Hematopoietic multipotent progenitor cell (in vitro differentiated cells): ENCODE results near the gene CDH22. TPM values are rescaled to one million over a fixed set of nuclear protein-coding genes. Genes with fewer than 3 reads are reported as not detected.
A peak's percentile ranks its signal among the peaks of the same experiment; 100 is the strongest.

Experiments
- DNase-seq, 3 donors: peaks; one replicate each; pipeline ENCODE4 v3.0.0-alpha.2; 2011 to 2015; ENCODE audit warnings: low read depth in 2 of 3, low spot score in 2 of 3
- total RNA-seq: library from RNA; depleted of rRNA; stranded (reverse); fragments of >200 nt; gene quantifications from one replicate; pipeline ENCODE4 v1.2.3, GENCODE V29; 2012

Gene CDH22
- total RNA-seq, 1 donor: not detected

DNA sequence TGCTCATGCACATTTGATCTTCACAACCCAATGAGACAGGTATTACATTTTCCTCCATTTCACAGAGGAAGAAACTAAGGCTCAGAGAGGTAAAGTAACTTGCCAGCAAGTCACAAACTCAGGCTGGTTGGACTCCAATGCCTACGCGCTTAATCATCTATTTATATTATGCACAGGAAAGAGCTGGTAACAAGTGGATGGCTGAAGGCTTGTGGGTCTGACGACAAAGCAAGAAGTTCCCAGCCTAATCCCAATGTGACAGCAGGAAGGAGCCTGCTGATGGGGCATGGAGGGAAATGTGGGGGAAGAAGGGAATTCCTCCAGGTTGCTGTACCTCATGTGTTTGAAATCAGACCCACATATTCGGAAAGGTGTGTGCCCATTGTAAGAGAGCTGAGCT lies 3.9 kb downstream of the CDH22 start:
- no peak for DNase-seq

DNA sequence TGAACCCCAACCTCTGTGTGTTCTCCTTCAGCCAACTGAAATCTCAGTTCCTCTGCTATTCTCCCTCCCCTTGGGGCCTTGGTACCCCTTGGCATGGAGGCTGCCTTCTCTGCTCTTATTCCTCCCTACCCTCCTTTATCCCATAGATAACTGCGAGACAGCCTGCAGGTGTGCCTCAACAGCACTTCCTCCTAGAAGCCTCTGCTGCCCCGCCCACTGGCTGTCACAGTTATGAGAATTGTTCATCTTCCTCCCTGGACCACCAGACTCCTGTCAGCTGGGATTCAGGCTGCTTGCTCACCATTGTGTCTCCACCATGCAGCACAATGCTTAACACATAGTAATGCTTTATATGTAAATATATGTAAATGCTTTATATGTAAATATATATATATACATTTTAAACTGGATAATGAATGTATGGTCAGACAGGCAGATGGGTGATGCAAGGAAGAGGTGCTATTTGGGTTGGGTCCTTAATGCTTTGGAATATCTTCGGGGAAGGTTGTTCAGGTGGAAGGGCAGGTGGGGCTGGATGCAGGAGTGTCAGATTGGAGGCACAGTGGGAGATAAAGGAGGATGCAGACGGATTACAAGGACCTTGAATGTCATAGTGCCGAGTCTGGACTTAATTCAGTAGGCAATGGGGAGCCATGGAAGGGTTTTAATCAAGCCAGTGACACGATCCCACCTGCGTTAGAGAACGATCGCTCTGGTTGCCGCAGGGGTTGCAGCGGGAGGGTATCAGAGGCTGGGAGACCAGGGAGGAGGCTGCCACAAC lies 4.9 kb downstream of the CDH22 start:
- no peak for DNase-seq

DNA sequence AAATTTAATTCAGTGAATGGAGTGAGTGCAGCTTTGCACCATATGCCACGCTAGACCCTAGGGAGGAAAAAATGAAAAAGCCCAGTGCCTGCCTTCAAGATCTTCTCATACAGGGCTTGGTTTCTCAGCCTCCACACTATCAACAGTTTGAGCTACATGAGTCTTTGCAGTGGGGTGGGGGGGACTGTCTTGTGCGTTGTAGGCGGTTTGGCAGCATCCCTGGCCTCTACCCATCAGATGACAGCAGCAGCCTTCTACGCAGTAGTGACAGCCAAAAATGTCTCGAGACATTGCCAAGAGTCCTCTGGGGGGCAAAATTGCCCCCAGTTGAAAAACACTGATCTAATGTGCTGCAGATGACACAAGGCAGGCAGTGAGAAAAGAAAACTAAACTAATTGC lies 6.2 kb downstream of the CDH22 start:
- DNase-seq: no peak

DNA sequence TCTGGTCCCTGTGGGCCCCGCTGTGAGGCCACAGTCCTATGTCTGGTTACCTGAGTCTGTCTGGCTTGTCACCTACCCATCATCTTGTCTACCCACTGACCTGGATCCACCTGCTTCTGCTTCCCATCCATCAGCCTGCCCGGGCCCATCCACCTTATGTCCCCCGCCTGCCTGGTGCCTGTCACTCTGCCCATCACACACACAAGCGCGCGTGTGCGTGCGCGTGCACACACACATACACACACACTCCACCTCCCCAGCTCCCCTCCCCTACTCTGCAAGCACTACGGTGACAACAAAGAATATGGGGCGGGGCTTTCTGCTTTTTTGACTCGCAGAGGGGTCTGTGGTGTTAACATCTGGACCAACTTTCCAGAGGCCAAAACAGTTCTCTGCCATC lies 8.0 kb downstream of the CDH22 start:
- DNase-seq: no peak

DNA sequence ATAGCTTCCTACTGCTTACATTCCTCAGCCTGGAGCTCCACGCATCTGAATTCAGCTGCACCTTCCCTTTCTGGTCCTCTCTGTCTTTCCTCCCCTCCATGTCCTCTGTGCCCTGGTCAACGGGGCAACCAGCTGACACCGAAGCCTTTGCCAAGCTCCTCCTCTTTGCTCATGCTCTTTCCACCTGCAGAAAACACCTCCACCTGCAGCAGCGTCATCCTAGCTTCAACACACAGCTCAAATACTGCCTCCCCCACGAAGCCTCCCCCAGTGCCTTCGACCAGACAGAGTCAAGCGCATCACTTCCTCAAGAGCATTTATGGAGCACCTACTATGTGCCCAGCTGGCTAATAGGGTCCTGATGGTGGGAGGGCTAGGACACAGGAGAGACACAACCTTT lies 9.2 kb downstream of the CDH22 start:
- DNase-seq: no peak

DNA sequence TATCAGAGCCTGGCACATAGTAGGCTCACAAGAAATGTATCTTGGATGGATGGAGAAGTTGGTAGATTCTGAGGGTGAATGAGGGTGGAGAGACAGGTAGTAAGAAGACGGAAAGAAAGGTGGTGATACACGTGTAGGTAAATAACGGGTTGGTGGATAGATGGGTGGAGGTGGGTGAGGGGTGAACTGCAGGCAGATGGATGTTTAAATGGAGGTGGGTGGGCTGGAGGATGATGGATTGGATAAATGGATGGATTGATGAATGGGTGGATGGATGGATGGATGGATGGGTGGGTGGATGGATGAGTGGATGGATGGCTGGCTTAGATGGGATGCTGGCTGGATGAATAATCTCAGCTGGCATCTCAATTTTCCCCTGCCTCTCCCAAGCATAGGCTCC lies 9.9 kb downstream of the CDH22 start:
- DNase-seq: no peak

DNA sequence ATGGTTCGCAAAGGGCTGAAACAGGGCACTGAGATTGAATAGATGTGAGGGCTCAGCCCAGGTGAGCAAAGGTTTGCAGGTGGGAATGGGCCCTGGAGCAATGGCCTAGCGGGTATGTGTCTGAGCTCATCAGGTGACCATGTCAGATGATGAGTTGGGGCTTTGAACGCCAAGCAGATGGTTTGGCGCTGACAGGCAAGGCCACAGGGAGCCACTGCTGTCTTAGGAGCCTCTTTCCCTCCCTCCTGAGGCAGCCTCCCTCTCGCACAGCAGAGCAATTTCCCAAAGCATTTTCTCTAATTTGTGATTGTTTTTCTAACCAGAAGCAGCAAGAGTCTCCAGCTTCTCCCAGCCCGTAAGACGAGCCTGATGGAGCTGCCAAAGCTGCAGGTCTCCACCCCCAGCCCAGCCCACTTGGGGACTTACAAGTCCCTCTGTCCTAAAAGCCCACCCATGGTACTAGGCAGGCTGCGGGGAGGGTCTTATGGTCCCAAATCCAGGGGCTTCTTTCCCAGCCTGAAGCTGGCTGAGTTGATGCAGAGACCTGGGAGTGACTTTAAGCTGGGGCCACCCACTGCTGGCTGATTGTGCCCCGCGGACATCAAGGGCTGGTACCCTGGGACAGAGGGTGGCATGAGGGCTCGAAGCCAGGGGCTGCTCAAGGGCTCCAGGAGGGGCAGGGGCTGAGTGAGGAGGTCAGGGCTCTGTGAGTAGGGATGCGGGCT lies 11.6 kb downstream of the CDH22 start:
- no peak for DNase-seq

DNA sequence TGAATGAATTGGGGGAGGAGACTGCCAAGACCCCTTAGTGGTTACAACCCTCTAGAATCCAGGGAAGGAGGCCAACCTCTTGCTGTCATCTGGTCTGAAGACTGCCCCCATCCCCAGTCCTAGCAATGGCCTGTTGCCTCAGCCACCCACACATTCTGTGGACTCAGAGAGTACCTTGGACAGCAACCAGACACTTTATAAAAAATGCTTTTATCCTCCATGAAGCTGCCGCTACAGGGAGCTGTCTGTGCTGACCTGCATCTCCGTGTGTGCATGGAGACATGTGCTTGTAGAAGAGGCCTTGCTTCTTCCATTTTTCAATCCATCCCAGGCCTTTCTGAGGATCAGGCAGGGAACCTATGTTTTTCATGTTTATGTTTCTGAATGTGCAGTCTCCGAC lies 15.2 kb downstream of the CDH22 start:
- DNase-seq: peak in 2 of 3 donors; percentile 40 to 84

DNA sequence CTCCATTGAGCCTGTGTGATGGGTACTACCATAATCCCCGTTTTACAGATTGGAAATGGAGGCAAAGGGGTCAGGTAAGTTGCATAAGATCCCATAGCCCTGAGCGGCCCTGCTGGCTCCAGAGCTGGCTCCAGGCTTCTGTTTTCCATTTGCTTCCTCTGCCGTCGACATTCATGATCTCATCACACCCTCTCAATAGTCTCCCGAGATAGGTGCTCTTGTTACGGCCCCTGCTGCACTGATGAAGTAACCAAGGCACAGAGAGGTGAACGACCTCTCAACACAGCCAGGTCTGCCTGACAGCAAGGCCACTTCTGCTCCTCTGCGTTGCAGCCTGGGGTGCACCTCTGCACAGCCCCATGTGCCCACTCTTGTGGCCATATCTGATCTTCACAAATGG lies 16.9 kb downstream of the CDH22 start:
- DNase-seq: no peak

DNA sequence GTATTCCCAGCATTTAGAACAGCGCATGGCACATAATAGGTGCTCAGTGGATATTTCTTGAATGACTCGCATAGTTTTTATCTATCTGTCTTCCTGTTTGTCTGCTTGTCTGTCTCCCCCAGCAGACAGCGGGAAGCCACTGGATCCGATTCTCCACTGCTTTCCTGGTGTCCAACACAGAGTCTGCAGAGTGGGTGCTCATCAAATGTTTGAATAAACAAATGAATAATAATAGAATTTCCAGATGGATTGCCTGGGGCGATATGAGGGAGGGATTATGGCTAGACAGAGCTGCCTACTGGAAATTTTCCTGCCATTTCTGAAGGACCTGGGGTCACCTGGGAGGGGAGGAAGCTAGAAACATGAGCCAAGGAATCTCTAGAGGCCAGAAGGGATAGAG lies 18.9 kb downstream of the CDH22 start:
- DNase-seq: no peak

DNA sequence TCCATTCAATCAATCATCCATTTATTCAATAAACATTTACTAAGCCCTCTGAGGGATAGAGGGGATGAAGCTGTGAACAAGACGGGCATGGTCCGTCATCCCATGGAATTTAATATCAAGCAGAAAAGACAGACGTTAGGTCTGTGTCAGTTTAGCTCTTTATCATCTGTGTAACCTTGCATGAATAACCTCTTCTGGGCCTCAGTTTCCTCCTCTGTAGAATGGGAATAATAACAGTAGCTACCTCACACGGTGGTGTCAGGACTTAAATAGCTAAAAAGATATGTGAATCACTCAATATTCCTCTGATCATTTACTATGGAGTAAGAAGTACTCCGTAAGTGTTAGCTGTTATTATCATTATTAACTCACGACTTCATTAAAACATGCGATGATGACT lies 21.3 kb downstream of the CDH22 start:
- DNase-seq: no peak

DNA sequence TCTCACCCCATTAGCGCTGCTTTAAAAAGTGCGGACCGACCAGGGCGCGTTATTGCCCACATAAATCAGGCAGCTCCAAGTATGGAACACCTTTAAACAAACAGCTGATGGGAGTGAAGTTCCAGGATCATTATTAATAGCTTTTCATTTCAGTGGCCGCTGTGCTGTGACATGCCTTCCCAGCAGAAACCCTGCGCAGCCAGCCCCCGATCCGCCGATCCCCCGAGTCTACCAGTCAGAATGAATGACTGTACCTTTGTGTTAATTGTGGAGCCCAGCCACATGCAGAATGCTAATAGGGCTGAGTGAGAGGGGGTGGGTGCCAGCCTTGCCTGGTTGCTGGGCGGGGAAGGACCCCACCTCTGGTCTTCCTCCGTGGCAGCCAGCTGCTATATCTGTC lies 21.9 kb downstream of the CDH22 start:
- DNase-seq: no peak

DNA sequence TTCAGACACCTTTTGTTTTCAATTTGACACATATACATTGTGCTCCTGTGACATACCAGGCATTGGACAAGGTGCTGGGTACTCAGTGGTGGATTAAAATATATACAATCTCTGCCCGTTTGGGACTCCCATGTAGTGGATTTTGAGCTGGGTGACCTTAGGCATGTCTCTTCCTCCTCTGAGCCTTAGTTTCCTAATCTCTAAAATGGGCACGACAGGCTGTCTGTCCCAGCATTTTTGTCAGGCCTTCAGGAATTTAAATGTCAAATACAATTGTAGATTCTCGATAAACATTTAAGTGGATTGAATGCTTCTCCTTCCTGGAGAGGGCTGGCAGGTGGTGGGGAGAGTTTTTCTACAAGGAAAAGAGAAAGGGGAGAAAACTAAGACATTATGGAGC lies 22.6 kb downstream of the CDH22 start:
- DNase-seq: no peak

DNA sequence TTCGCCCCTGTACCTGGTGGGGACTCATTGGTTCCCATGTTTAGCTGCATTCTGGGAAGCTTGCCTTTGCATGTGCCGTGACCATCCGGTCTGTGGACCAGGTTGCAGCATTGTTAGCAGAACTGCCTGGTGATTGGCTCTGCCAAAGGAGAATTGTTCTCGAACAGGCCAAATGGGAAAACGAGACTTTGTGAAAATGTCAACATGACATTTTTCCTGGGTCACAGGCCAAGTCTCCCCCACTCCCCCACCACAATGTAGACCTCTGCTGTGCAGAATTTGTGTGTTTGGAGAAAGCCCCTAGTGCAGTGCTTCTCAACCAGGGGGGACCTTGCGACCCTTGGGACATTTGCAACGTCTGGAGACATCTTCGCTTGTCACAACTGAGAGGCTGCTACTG lies 23.2 kb downstream of the CDH22 start:
- DNase-seq: no peak

DNA sequence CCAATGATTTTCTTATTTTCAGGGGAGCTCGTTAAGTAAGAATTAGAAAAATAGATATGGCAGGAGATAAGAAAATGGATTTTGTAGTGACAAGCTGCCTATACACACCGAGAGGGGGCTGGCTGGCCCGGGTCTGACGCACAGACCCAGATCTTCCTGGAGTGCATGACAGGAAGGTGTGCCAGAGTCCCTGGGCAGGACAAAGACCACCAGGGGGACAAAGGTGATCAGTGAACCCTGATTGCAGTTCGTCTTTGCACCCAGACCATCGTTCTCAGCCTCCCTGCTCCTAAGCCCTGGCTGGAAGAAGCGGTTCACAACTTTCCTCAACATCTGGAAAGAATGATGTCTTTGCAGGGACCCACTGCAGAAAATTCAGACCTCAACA lies 24.3 kb downstream of the CDH22 start:
- DNase-seq: no peak

DNA sequence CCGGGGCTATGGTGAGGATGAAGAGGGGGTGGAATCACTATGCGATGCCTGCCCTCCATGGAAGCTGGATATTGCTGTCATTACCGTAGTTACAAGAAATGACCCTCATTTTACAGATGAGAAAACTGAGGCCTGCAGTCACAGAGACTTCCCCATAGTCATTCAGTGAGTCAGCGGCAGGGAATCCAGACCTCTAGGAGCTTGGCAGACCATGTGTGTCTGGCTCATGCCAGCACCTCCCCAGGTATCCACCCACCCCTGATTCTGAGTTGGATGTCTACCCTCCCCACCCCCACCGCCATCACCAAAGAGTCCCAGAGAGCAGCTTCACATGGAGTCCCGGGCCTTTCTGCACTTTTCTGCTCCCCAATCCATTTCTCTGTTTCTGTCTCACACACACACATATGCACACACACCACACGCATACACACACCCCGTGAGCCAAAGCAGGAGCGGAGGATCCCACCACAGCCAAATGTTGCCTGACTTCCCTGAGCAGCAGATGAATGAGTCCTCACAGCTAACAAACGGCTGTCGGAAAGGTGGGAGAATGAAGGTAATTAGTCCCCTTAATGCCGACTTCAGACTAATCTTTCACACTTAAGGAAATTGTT lies 24.8 kb downstream of the CDH22 start:
- no peak for DNase-seq

DNA sequence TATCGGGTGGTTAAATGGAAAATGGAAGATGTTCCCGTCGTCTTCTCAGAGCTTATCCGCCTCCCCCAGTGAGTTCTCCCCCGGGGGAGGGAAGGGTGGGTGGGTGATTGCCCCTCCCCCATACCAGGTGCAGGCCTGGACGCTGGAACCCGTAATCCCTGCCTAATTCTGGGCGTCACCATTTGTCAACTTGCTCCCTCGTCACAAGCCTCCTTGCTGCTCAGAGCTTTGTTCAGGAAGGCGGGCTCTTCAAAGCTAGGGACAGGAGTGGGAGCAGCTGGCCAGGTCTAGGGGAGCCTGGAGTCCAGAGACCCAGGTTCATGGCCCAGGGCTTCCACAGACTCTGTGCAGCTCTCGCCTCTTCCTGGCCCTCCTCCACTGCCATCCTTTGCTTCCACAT lies 25.6 kb downstream of the CDH22 start:
- no peak for DNase-seq

DNA sequence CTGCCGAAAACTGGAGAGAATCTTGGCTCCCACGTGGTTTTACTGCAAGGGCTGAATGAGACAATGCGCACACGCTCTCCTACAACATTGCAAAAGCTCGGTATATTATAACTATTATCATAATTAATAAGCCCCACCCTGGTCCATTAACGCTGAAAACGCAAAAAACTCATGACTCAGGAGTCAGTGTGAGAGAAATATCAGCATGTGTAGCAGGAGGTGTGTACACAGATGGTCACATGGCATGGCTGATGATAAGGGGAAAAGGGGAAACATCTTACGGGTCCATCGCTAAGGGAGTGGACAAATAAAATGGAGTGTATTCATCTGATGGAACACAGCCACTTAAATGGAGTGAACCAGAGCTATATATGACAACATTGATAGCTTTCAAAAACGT lies 29.2 kb downstream of the CDH22 start:
- no peak for DNase-seq

DNA sequence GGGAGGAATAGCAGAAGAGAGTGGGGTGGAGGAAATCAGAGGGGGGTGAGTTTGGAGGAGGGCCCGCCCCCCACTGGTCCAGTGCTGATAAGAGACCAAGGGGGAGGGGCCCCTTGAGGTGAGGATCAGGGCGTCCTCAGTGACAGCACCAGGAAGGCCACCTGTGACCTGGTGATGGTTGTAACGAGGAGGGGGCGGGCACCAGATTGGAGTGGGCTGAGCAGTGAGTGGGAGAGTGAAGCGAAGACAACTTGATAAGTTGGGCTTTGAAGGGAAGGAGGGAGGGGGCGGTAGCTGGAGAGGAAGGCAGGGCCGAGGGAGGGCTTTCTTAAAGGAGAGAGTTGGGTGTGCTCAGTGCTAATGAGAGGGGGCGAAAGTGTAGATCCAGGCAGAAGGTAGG lies 30.7 kb downstream of the CDH22 start:
- DNase-seq: no peak

DNA sequence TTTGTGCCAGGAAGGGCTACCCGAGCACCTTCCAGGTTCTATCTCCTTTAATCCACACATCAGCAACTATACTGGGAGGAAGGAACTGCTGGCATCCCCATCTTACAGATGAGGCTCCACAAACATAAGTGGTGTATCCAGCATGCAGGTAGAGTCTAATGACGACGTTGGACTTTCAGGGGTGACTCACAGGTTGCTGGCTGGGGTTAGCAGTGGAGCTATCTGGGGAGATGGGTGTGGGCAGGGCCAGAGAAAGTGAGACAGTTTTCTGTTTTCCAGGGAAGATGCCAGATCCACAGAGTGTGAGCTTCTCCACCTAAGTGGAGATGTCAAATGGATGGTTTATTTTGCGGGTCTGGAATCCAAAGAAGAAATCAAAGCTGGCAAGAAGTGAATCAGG lies 31.8 kb downstream of the CDH22 start:
- DNase-seq: no peak

DNA sequence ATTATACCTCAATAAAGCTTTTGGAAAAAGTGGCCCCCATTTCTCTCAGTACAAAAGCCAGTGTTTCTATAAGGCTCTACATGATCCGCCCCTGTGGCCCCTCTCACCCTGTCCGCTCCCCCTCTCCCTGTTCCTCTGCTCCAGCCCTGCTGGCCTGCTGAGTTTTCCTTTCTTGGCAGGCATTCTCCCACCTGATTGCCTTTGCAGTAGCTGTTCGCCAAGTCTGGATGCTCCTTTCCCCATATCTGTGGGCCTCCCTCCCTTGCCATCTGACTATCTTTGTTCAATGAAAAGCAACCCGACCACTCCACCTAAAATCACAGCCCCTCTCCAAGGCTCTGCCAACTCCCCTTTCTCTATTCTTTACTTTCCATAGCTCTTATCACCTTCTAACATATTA lies 33.2 kb downstream of the CDH22 start:
- DNase-seq: no peak

DNA sequence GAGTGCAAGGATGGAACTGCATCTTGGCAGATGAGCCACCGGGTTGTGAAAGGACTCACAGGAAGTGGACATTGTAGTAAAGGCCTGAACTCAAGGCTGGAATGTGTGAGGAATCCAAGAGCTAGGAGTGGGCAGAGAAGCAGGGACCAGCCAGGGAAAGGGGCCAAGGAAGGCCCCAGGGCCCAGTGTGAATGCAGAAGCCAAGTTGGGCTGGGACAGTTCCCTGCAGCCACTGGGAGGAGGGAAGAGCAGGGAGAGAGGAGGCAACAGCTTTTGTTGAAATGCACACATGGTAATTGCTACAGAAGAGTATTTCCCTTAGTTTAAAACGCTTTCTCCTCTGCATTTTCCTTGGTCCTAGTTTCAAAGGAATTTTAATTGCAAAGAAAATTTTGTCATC lies 34.6 kb downstream of the CDH22 start:
- DNase-seq: no peak
